GM23338 (cell line): Measurements from ENCODE around the gene CERT1. TPM values are rescaled to one million over a fixed set of nuclear protein-coding genes. Genes with fewer than 3 reads are reported as not detected.
A peak's percentile ranks its signal among the peaks of the same experiment; 100 is the strongest.
"Not testable (repeated sequence)": the region's sequence is repeated elsewhere in the genome, so short reads cannot be mapped to it uniquely, and the experiment has no call there.

Experiments
- ATAC-seq: fragments of 200-7000 bp; cut with Tn5 transposase; 3 replicates; pipeline ENCODE4 v1.9.1; 2020
- DNase-seq: peaks from one replicate; pipeline ENCODE4 v3.0.0-alpha.2; 2015; ENCODE audit warnings: low spot score
- H2AFZ ChIP-seq: fragments of 200-600 bp; sonication (generic); 2 replicates; pipeline ENCODE4 v1.8.0; 2016; ENCODE audit warnings: antibody characterized with exemption, mild to moderate bottlenecking, moderate library complexity
- H3F3A ChIP-seq: fragments of 200-600 bp; sonication (generic); replicated peaks from 2 replicates; pipeline ENCODE4 v1.8.0; 2017; ENCODE audit warnings: antibody characterized with exemption, mixed run types, low read depth
- H3K27ac ChIP-seq: fragments of 200-600 bp; sonication (generic); 2 replicates; pipeline ENCODE4 v1.6.1; 2016; ENCODE audit warnings: low read depth
- H3K27me3 ChIP-seq: fragments of 200-600 bp; sonication (generic); 2 replicates; pipeline ENCODE4 v1.8.0; 2016; ENCODE audit warnings: mild to moderate bottlenecking, mixed run types, moderate library complexity; ENCODE audit not compliant: insufficient read depth
- H3K36me3 ChIP-seq: fragments of 200-600 bp; sonication (generic); 2 replicates; pipeline ENCODE4 v1.8.0; 2016; ENCODE audit warnings: mild to moderate bottlenecking; ENCODE audit not compliant: insufficient read depth
- H3K4me1 ChIP-seq: fragments of 200-600 bp; sonication (generic); 2 replicates; pipeline ENCODE4 v1.8.0; 2016; ENCODE audit warnings: mild to moderate bottlenecking, moderate library complexity; ENCODE audit not compliant: insufficient read depth
- H3K4me2 ChIP-seq: fragments of 200-600 bp; sonication (generic); 2 replicates; pipeline ENCODE4 v1.7.1; 2017; ENCODE audit warnings: mixed run types
- H3K4me3 ChIP-seq: fragments of 200-600 bp; sonication (generic); 2 replicates; pipeline ENCODE4 v1.6.1; 2016; ENCODE audit warnings: mixed run types
- H3K79me2 ChIP-seq: fragments of 200-600 bp; sonication (generic); replicated peaks from 2 replicates; pipeline ENCODE4 v1.8.0; 2017; ENCODE audit warnings: mild to moderate bottlenecking; ENCODE audit not compliant: insufficient read depth
- H3K9me2 ChIP-seq: fragments of 200-600 bp; sonication (generic); 2 replicates; pipeline ENCODE4 v1.8.0; 2017; ENCODE audit not compliant: insufficient read depth
- H4K20me1 ChIP-seq: fragments of 200-600 bp; sonication (generic); replicated peaks from 2 replicates; pipeline ENCODE4 v1.8.0; 2017; ENCODE audit warnings: mild to moderate bottlenecking; ENCODE audit not compliant: insufficient read depth
- H3K27ac Mint-ChIP-seq: 2 replicates; pipeline ENCODE4 v1.8.0; 2020; ENCODE audit warnings: inconsistent platforms, mild to moderate bottlenecking, moderate library complexity, mixed read lengths
- H3K27me3 Mint-ChIP-seq: 3 replicates; pipeline ENCODE4 v1.8.0; 2022; ENCODE audit warnings: low read depth, mild to moderate bottlenecking, moderate library complexity, mixed read lengths, inconsistent platforms; ENCODE audit not compliant: insufficient read depth, poor library complexity
- H3K36me3 Mint-ChIP-seq: 3 replicates; pipeline ENCODE4 v1.8.0; 2021; ENCODE audit warnings: low read depth, mild to moderate bottlenecking, inconsistent platforms, moderate library complexity, mixed read lengths
- H3K4me1 Mint-ChIP-seq: 3 replicates; pipeline ENCODE4 v1.8.0; 2020; ENCODE audit warnings: mild to moderate bottlenecking, inconsistent platforms, mixed read lengths
- H3K4me3 Mint-ChIP-seq: 3 replicates; pipeline ENCODE4 v1.8.0; 2021; ENCODE audit warnings: moderate library complexity, mild to moderate bottlenecking, inconsistent platforms, mixed read lengths
- H3K9me3 Mint-ChIP-seq: 3 replicates; pipeline ENCODE4 v1.8.0; 2020; ENCODE audit warnings: moderate library complexity, mild to moderate bottlenecking, inconsistent platforms, mixed read lengths
- CREB1 ChIP-seq: fragments of 250-450 bp; sonication (Bioruptor Pico); IDR thresholded peaks from 2 replicates; pipeline ENCODE4 v1.5.0; 2020; ENCODE audit warnings: low read depth, mild to moderate bottlenecking, moderate library complexity
- JUNB ChIP-seq: IDR thresholded peaks from one replicate; pipeline ENCODE4 v1.6.1; 2016; ENCODE audit warnings: antibody characterized with exemption; ENCODE audit not compliant: unreplicated experiment
- NANOG ChIP-seq: IDR thresholded peaks from 2 replicates; pipeline ENCODE4 v1.6.1; 2016; ENCODE audit warnings: antibody characterized with exemption, borderline replicate concordance
- REST ChIP-seq: IDR thresholded peaks from one replicate; pipeline ENCODE4 v1.6.1; 2018; ENCODE audit warnings: antibody characterized with exemption; ENCODE audit not compliant: unreplicated experiment
- STAT1 ChIP-seq: IDR thresholded peaks from one replicate; pipeline ENCODE4 v1.6.1; 2016; ENCODE audit warnings: antibody characterized with exemption; ENCODE audit not compliant: unreplicated experiment
- ZNF114 ChIP-seq: fragments of 250-450 bp; sonication (Bioruptor Pico); IDR thresholded peaks from 2 replicates; pipeline ENCODE4 v1.5.0; 2020; ENCODE audit warnings: mild to moderate bottlenecking, moderate library complexity
- polyA plus RNA-seq: library from polyadenylated mRNA; unstranded; fragments of >200 nt; fragmentation: Nextera tagmentation; extraction: Ambion mirVana; gene quantifications from 2 replicates; pipeline ENCODE4 v1.2.1, GENCODE V29; 2016
- total RNA-seq: library from RNA; depleted of rRNA; stranded (reverse); fragments of >200 nt; shearing (Covaris generic); gene quantifications from 2 replicates; pipeline ENCODE4 v1.2.3, GENCODE V29; 2014
- TF ChIP-seq, protein P1 (sequence below), 2 experiments: fragments of 200-600 bp in 1 of 2; sonication (generic) in 1 of 2; conservative IDR thresholded peaks; 2 replicates each; pipeline versions ENCODE4 v1.5.1 to v1.6.1; 2016 to 2017; ENCODE audit warnings: antibody characterized with exemption in 2 of 2, low read depth in 2 of 2, mild to moderate bottlenecking in 2 of 2, moderate library complexity in 1 of 2
- TF ChIP-seq, protein P2 (sequence below): IDR thresholded peaks from 2 replicates; pipeline ENCODE4 v1.6.1; 2016; ENCODE audit warnings: antibody characterized with exemption

Gene CERT1
- total and polyA plus RNA-seq, 2 experiments from 2014 or later: 36.5 to 40.7 TPM

- Mint-ChIP-seq H3K4me1 (peaks cover 2% of the 10 kb centered on the region; the same call in 1 of the 3 replicates), H3K4me3 (no peak overlapping the region), H3K36me3 (peaks cover 35% of the 10 kb centered on the region), H3K9me3 (peaks cover 25% of the 10 kb centered on the region; the same call in 2 of the 3 replicates), H3K27ac (no peak overlapping the region), H3K27me3 (no peaks in the 10 kb centered on the region)
- Histone ChIP-seq H3K4me2 (no peak overlapping the region), H3F3A (no peaks in the 10 kb centered on the region), H3K27ac (no peak overlapping the region), H3K27me3 (no peaks in the 10 kb centered on the region), H3K79me2 (peaks cover 40% of the 10 kb centered on the region), H3K36me3 (no peaks in the 10 kb centered on the region; the same call in 1 of the 2 replicates), H3K4me3 (no peak overlapping the region), H3K4me1 (no peaks in the 10 kb centered on the region; the same call in 1 of the 2 replicates), H2AFZ (no peak overlapping the region), H3K9me2 (no peaks in the 10 kb centered on the region), H4K20me1 (no peaks in the 10 kb centered on the region; the same call in 1 of the 2 replicates)
- TF ChIP-seq, protein P1, sequence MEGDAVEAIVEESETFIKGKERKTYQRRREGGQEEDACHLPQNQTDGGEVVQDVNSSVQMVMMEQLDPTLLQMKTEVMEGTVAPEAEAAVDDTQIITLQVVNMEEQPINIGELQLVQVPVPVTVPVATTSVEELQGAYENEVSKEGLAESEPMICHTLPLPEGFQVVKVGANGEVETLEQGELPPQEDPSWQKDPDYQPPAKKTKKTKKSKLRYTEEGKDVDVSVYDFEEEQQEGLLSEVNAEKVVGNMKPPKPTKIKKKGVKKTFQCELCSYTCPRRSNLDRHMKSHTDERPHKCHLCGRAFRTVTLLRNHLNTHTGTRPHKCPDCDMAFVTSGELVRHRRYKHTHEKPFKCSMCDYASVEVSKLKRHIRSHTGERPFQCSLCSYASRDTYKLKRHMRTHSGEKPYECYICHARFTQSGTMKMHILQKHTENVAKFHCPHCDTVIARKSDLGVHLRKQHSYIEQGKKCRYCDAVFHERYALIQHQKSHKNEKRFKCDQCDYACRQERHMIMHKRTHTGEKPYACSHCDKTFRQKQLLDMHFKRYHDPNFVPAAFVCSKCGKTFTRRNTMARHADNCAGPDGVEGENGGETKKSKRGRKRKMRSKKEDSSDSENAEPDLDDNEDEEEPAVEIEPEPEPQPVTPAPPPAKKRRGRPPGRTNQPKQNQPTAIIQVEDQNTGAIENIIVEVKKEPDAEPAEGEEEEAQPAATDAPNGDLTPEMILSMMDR (conservative IDR thresholded peaks at IDR 0.05; ENCODE audit: low read depth in 2 of 2): no peak
- TF ChIP-seq, protein P2, sequence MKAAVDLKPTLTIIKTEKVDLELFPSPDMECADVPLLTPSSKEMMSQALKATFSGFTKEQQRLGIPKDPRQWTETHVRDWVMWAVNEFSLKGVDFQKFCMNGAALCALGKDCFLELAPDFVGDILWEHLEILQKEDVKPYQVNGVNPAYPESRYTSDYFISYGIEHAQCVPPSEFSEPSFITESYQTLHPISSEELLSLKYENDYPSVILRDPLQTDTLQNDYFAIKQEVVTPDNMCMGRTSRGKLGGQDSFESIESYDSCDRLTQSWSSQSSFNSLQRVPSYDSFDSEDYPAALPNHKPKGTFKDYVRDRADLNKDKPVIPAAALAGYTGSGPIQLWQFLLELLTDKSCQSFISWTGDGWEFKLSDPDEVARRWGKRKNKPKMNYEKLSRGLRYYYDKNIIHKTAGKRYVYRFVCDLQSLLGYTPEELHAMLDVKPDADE: no peak
- TF ChIP-seq ZNF114 (CRISPR knock-in tag) (no peak), JUNB (no peak), STAT1 (no peak), CREB1 (CRISPR knock-in tag) (no peak)
- DNase-seq (no peak), ATAC-seq (no peak)
These were observed 19.8 kb downstream of the CERT1 start for GRCh38 chr5:75491621-75492020.

- H3K4me1 ChIP-seq, H3K27ac ChIP-seq, H2AFZ ChIP-seq, H3K4me3 ChIP-seq, H3K36me3 ChIP-seq, H3K27me3 Mint-ChIP-seq, H3K27ac Mint-ChIP-seq, H3K9me2 ChIP-seq, H4K20me1 ChIP-seq, H3K4me1 Mint-ChIP-seq, H3K4me3 Mint-ChIP-seq, H3K4me2 ChIP-seq, DNase-seq, H3F3A ChIP-seq, H3K27me3 ChIP-seq, ATAC-seq: not testable (repeated sequence)
- peaks cover 50% of the 10 kb centered on the region for H3K79me2 ChIP-seq
- H3K9me3 Mint-ChIP-seq: peaks cover 26% of the 10 kb centered on the region; the same call in 2 of the 3 replicates
- peaks cover 35% of the 10 kb centered on the region for H3K36me3 Mint-ChIP-seq
These were observed 21.6 kb downstream of the CERT1 start for GRCh38 chr5:75489847-75490246.

DNA sequence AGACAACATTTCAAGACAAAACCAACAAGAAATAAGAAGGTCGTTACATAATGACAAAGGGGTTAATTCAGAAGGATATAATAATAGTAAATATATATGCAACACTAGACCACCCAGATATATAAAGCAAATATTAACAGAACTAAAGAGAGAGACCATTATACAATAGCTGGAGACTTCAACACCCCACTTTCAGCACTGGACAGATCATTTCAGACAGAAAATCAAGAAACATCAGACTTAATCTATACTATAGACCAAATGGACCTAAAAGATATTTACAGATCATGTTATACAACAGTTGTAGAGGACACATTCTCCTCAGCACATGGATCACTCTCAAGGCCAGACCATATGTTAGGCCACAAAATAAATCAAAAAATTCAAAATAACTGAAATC lies 26.8 kb downstream of the CERT1 start:
- Histone ChIP-seq H3K4me1 (peaks cover 14% of the 10 kb centered on the region; the same call in 1 of the 2 replicates), H3K4me3 (no peak overlapping the region), H3K9me2 (no peaks in the 10 kb centered on the region), H2AFZ (no peak overlapping the region), H4K20me1 (no peaks in the 10 kb centered on the region; the same call in 1 of the 2 replicates), H3F3A (no peaks in the 10 kb centered on the region), H3K79me2 (peaks cover 93% of the 10 kb centered on the region), H3K27me3 (no peaks in the 10 kb centered on the region), H3K4me2 (no peak overlapping the region), H3K36me3 (no peaks in the 10 kb centered on the region), H3K27ac (no peak overlapping the region)
- no peak for DNase-seq
- Mint-ChIP-seq H3K4me3 (no peak overlapping the region), H3K27me3 (no peaks in the 10 kb centered on the region), H3K4me1 (peaks cover 14% of the 10 kb centered on the region), H3K9me3 (peaks cover 18% of the 10 kb centered on the region; the same call in 2 of the 3 replicates), H3K36me3 (peaks cover 15% of the 10 kb centered on the region), H3K27ac (no peak overlapping the region)
- no peak for ATAC-seq
- TF ChIP-seq REST: peak; percentile 46
- no peak for TF ChIP-seq NANOG
